ENCODE results near the gene MAB21L4. TPM values are rescaled to one million over a fixed set of nuclear protein-coding genes. Genes with fewer than 3 reads are reported as not detected.

MAB21L4 gene
- total RNA-seq, 1 experiment from 2014 or later: 3.0 TPM

Other genes with a start within 250 kb of the MAB21L4 start
- gene AQP12B, start 213.3 kb downstream of the MAB21L4 start, total RNA-seq (2022): not detected in 2 replicates
- not detected in 2 replicates for gene AQP12A, start 204.3 kb downstream of the MAB21L4 start, total RNA-seq (2022)
- 280 and 298 TPM in 2 replicates for gene KIF1A, start 75.9 kb downstream of the MAB21L4 start, total RNA-seq (2022)
- not detected in 2 replicates for gene AGXT, start 27.3 kb downstream of the MAB21L4 start, total RNA-seq (2022)
- gene CROCC2, start 10.2 kb upstream of the MAB21L4 start, total RNA-seq (2022): not detected in 2 replicates
- 0.76 and 0.86 TPM in 2 replicates for gene SNED1, start 102.5 kb upstream of the MAB21L4 start, total RNA-seq (2022)
- gene MTERF4, start 206.1 kb upstream of the MAB21L4 start, total RNA-seq (2022): 30.8 and 33.6 TPM in 2 replicates